Central memory CD8-positive, alpha-beta T cell (primary cell): ENCODE data around the gene SERGEF.

Source experiments
- ATAC-seq: fragments of 150-1000 bp; cut with Tn5 transposase; replicated peaks from 2 replicates; pipeline ENCODE4 v1.10.0; 2022; ENCODE audit warnings: mild to moderate bottlenecking, moderate FRiP score, moderate number of reproducible peaks; ENCODE audit not compliant: poor library complexity, severe bottlenecking; ENCODE audit errors: extremely low read depth
- DNase-seq, 2 donors: peaks; one replicate each; pipeline ENCODE4 v3.0.0; 2021; ENCODE audit warnings: low spot score in 2 of 2
- H3K27ac Mint-ChIP-seq: one replicate; pipeline ENCODE4 v1.8.0; 2022; ENCODE audit warnings: low read depth, mild to moderate bottlenecking, moderate library complexity, mixed read lengths
- H3K27me3 Mint-ChIP-seq: one replicate; pipeline ENCODE4 v1.8.0; 2022; ENCODE audit warnings: mixed read lengths
- H3K36me3 Mint-ChIP-seq: one replicate; pipeline ENCODE4 v1.8.0; 2022; ENCODE audit warnings: mild to moderate bottlenecking, moderate library complexity, mixed read lengths; ENCODE audit not compliant: insufficient read depth
- H3K4me1 Mint-ChIP-seq: one replicate; pipeline ENCODE4 v1.8.0; 2022; ENCODE audit warnings: mixed read lengths
- H3K4me3 Mint-ChIP-seq: one replicate; pipeline ENCODE4 v1.8.0; 2022; ENCODE audit warnings: mild to moderate bottlenecking, moderate library complexity, mixed read lengths
- H3K9me3 Mint-ChIP-seq: one replicate; pipeline ENCODE4 v1.8.0; 2022; ENCODE audit warnings: mixed read lengths

The SERGEF gene

GRCh38 chr11:17988465-17988864 is 24.4 kb downstream of the SERGEF start:
- Mint-ChIP-seq H3K27me3 (no peaks in the 10 kb centered on the region), H3K4me1 (peaks cover 11% of the 10 kb centered on the region), H3K9me3 (no peaks in the 10 kb centered on the region), H3K4me3 (no peak overlapping the region), H3K36me3 (peaks cover 28% of the 10 kb centered on the region), H3K27ac (no peak overlapping the region)
- no peak for ATAC-seq
- no peak for DNase-seq

- H3K4me3 Mint-ChIP-seq: no peak overlapping the region
- H3K27ac Mint-ChIP-seq: no peak overlapping the region
- H3K9me3 Mint-ChIP-seq: no peaks in the 10 kb centered on the region
- ATAC-seq (no peak), DNase-seq (no peak)
- no peaks in the 10 kb centered on the region for H3K27me3 Mint-ChIP-seq
- peaks cover 11% of the 10 kb centered on the region for H3K4me1 Mint-ChIP-seq
- H3K36me3 Mint-ChIP-seq: peaks cover 30% of the 10 kb centered on the region
Measured at GRCh38 chr11:17987826-17988225, 25.0 kb downstream of the SERGEF start.

- no peaks in the 10 kb centered on the region for H3K9me3 Mint-ChIP-seq
- peaks cover 27% of the 10 kb centered on the region for H3K36me3 Mint-ChIP-seq
- H3K27ac Mint-ChIP-seq: no peak overlapping the region
- H3K27me3 Mint-ChIP-seq: no peaks in the 10 kb centered on the region
- H3K4me1 Mint-ChIP-seq: peaks cover 8% of the 10 kb centered on the region
- ATAC-seq: no peak
- H3K4me3 Mint-ChIP-seq: no peak overlapping the region
- DNase-seq: no peak
Measured at GRCh38 chr11:17986711-17987220, 26.1 kb downstream of the SERGEF start.

- Mint-ChIP-seq H3K9me3 (no peaks in the 10 kb centered on the region), H3K4me1 (peaks cover 8% of the 10 kb centered on the region), H3K27ac (no peak overlapping the region), H3K27me3 (no peaks in the 10 kb centered on the region), H3K36me3 (peaks cover 25% of the 10 kb centered on the region), H3K4me3 (no peak overlapping the region)
- no peak for DNase-seq
- ATAC-seq: no peak
Measured at GRCh38 chr11:17986007-17986710, 26.7 kb downstream of the SERGEF start.

GRCh38 chr11:17985517-17985916 is 27.3 kb downstream of the SERGEF start:
- Mint-ChIP-seq H3K4me3 (no peak overlapping the region), H3K36me3 (peaks cover 25% of the 10 kb centered on the region), H3K27ac (no peak overlapping the region), H3K4me1 (peaks cover 12% of the 10 kb centered on the region), H3K27me3 (no peaks in the 10 kb centered on the region), H3K9me3 (no peaks in the 10 kb centered on the region)
- ATAC-seq (no peak), DNase-seq (no peak)

GRCh38 chr11:17983569-17983968 is 29.3 kb downstream of the SERGEF start:
- H3K27me3 Mint-ChIP-seq: no peaks in the 10 kb centered on the region
- H3K36me3 Mint-ChIP-seq: peaks cover 25% of the 10 kb centered on the region
- DNase-seq: no peak
- no peak overlapping the region for H3K4me3 Mint-ChIP-seq
- H3K9me3 Mint-ChIP-seq: no peaks in the 10 kb centered on the region
- peaks cover 23% of the 10 kb centered on the region for H3K4me1 Mint-ChIP-seq
- no peak overlapping the region for H3K27ac Mint-ChIP-seq
- no peak for ATAC-seq

- Mint-ChIP-seq H3K36me3 (peaks cover 12% of the 10 kb centered on the region), H3K4me1 (peaks cover 24% of the 10 kb centered on the region), H3K27ac (no peak overlapping the region)
Measured at GRCh38 chr11:17979770-17980371, 33.0 kb downstream of the SERGEF start.

GRCh38 chr11:17978553-17979287 is 34.1 kb downstream of the SERGEF start:
- no peak overlapping the region for H3K4me3 Mint-ChIP-seq
- no peak overlapping the region for H3K27ac Mint-ChIP-seq
- ATAC-seq (no peak), DNase-seq (no peak)
- H3K4me1 Mint-ChIP-seq: peaks cover 19% of the 10 kb centered on the region
- peaks cover 9% of the 10 kb centered on the region for H3K36me3 Mint-ChIP-seq
- no peaks in the 10 kb centered on the region for H3K27me3 Mint-ChIP-seq
- H3K9me3 Mint-ChIP-seq: no peaks in the 10 kb centered on the region

More at GRCh38 chr11:17979770-17980371, 33.0 kb downstream of the SERGEF start:
- Mint-ChIP-seq H3K27me3 (no peaks in the 10 kb centered on the region), H3K4me3 (no peak overlapping the region), H3K9me3 (no peaks in the 10 kb centered on the region)
- DNase-seq (no peak), ATAC-seq (no peak)

- Mint-ChIP-seq H3K4me3 (no peak overlapping the region), H3K27ac (no peak overlapping the region), H3K27me3 (no peaks in the 10 kb centered on the region), H3K36me3 (peaks cover 7% of the 10 kb centered on the region), H3K4me1 (peaks cover 18% of the 10 kb centered on the region), H3K9me3 (peaks cover 3% of the 10 kb centered on the region)
- DNase-seq (no peak), ATAC-seq (no peak)
Measured at GRCh38 chr11:17976651-17977050, 36.2 kb downstream of the SERGEF start.

GRCh38 chr11:17974246-17974645 is 38.6 kb downstream of the SERGEF start:
- no peak overlapping the region for H3K27ac Mint-ChIP-seq
- H3K27me3 Mint-ChIP-seq: no peaks in the 10 kb centered on the region
- peaks cover 5% of the 10 kb centered on the region for H3K9me3 Mint-ChIP-seq
- DNase-seq: no peak
- H3K4me1 Mint-ChIP-seq: peaks cover 6% of the 10 kb centered on the region
- peaks cover 13% of the 10 kb centered on the region for H3K36me3 Mint-ChIP-seq
- H3K4me3 Mint-ChIP-seq: no peak overlapping the region
- ATAC-seq: no peak

- Mint-ChIP-seq H3K27ac (no peak overlapping the region), H3K4me1 (peaks cover under 1% of the 10 kb centered on the region), H3K36me3 (peaks cover 10% of the 10 kb centered on the region), H3K9me3 (peaks cover 5% of the 10 kb centered on the region), H3K27me3 (no peaks in the 10 kb centered on the region), H3K4me3 (no peak overlapping the region)
- ATAC-seq: no peak
- DNase-seq: no peak
Measured at GRCh38 chr11:17972987-17973386, 39.9 kb downstream of the SERGEF start.

- Mint-ChIP-seq H3K27me3 (no peaks in the 10 kb centered on the region), H3K27ac (peak overlapping the region; percentile 42), H3K4me3 (no peak overlapping the region), H3K9me3 (peaks cover 5% of the 10 kb centered on the region), H3K4me1 (peaks cover 18% of the 10 kb centered on the region), H3K36me3 (peaks cover 14% of the 10 kb centered on the region)
- DNase-seq (no peak), ATAC-seq (no peak)
Measured at GRCh38 chr11:17968206-17968605, 44.6 kb downstream of the SERGEF start.
